H9 (cell line): ENCODE data around the gene MXI1. TPM values are rescaled to one million over a fixed set of nuclear protein-coding genes. Genes with fewer than 3 reads are reported as not detected.

Source experiments
- DNase-seq: peaks from one replicate; pipeline ENCODE4 v3.0.0-alpha.2; 2017
- H2AFZ ChIP-seq: one replicate; pipeline ENCODE4 v1.6.1; 2013; ENCODE audit warnings: mild to moderate bottlenecking, low read length, control low read depth, moderate library complexity
- H2AK5ac ChIP-seq: 2 replicates; pipeline ENCODE4 v1.6.1; 2013; ENCODE audit warnings: low read length, control low read depth, mixed read lengths; ENCODE audit not compliant: insufficient read length
- H2BK120ac ChIP-seq: one replicate; pipeline ENCODE4 v1.6.1; 2013; ENCODE audit warnings: low read depth, mild to moderate bottlenecking, low read length, control low read depth, inconsistent platforms; ENCODE audit not compliant: poor library complexity, severe bottlenecking
- H2BK12ac ChIP-seq: 2 replicates; pipeline ENCODE4 v1.6.1; 2013; ENCODE audit warnings: low read length, control low read depth, mixed read lengths, low read depth; ENCODE audit not compliant: insufficient read length
- H2BK15ac ChIP-seq: 2 replicates; pipeline ENCODE4 v1.6.1; 2013; ENCODE audit warnings: low read depth, low read length, control low read depth
- H2BK20ac ChIP-seq: one replicate; pipeline ENCODE4 v1.6.1; 2013; ENCODE audit warnings: low read depth, mild to moderate bottlenecking, low read length, control low read depth, inconsistent platforms; ENCODE audit not compliant: poor library complexity, severe bottlenecking
- H2BK5ac ChIP-seq: 2 replicates; pipeline ENCODE4 v1.6.1; 2013; ENCODE audit warnings: low read length, control low read depth, mixed read lengths; ENCODE audit not compliant: insufficient read length
- H3K14ac ChIP-seq: 2 replicates; pipeline ENCODE4 v1.6.1; 2013; ENCODE audit warnings: low read length, control low read depth; ENCODE audit not compliant: insufficient read depth
- H3K18ac ChIP-seq: 2 replicates; pipeline ENCODE4 v1.6.1; 2013; ENCODE audit warnings: low read depth, mild to moderate bottlenecking, mixed read lengths, low read length, control low read depth; ENCODE audit not compliant: insufficient read length
- H3K23ac ChIP-seq: 2 replicates; pipeline ENCODE4 v1.6.1; 2013; ENCODE audit warnings: low read length, control low read depth, mixed read lengths, low read depth; ENCODE audit not compliant: insufficient read length
- H3K23me2 ChIP-seq: 2 replicates; pipeline ENCODE4 v1.6.1; 2013; ENCODE audit warnings: low read depth, mild to moderate bottlenecking, mixed read lengths, low read length, control low read depth; ENCODE audit not compliant: insufficient read length, poor library complexity, severe bottlenecking
- H3K27ac ChIP-seq: 2 replicates; pipeline ENCODE4 v1.5.1; 2013; ENCODE audit warnings: low read length, control low read depth, mixed read lengths, low read depth; ENCODE audit not compliant: insufficient read length
- H3K27me3 ChIP-seq: 2 replicates; pipeline ENCODE4 v1.6.1; 2013; ENCODE audit warnings: low read length, control low read depth, inconsistent platforms; ENCODE audit not compliant: insufficient read depth
- H3K4ac ChIP-seq: 2 replicates; pipeline ENCODE4 v1.6.1; 2013; ENCODE audit warnings: low read depth, mild to moderate bottlenecking, control low read depth, inconsistent platforms, low read length, moderate library complexity
- H3K4me1 ChIP-seq: 2 replicates; pipeline ENCODE4 v1.6.1; 2013; ENCODE audit warnings: low read length, control low read depth, inconsistent platforms; ENCODE audit not compliant: insufficient read depth
- H3K4me2 ChIP-seq: 2 replicates; pipeline ENCODE4 v1.6.1; 2013; ENCODE audit warnings: low read length, control low read depth, mixed read lengths; ENCODE audit not compliant: insufficient read length, insufficient read depth
- H3K56ac ChIP-seq: 2 replicates; pipeline ENCODE4 v1.6.1; 2013; ENCODE audit warnings: low read depth, mild to moderate bottlenecking, mixed read lengths, low read length, control low read depth; ENCODE audit not compliant: insufficient read length
- H3K79me1 ChIP-seq: 2 replicates; pipeline ENCODE4 v1.6.1; 2013; ENCODE audit warnings: low read depth, mild to moderate bottlenecking, moderate library complexity, low read length, control low read depth, inconsistent platforms; ENCODE audit not compliant: insufficient read depth, poor library complexity, severe bottlenecking
- H3K79me2 ChIP-seq: 2 replicates; pipeline ENCODE4 v1.6.1; 2013; ENCODE audit warnings: low read length, control low read depth, inconsistent platforms; ENCODE audit not compliant: insufficient read depth
- H3K9ac ChIP-seq: 2 replicates; pipeline ENCODE4 v1.6.1; 2013; ENCODE audit warnings: low read length, control low read depth, mixed read lengths; ENCODE audit not compliant: insufficient read length; ENCODE audit errors: extremely low read depth
- H3K9me3 ChIP-seq: one replicate; pipeline ENCODE4 v1.6.1; 2013; ENCODE audit warnings: low read depth, low read length, inconsistent platforms; ENCODE audit not compliant: control insufficient read depth
- H3T11ph ChIP-seq: one replicate; pipeline ENCODE4 v1.6.1; 2013; ENCODE audit warnings: mild to moderate bottlenecking, low read length, control low read depth, inconsistent platforms
- H4K20me1 ChIP-seq: one replicate; pipeline ENCODE4 v1.6.1; 2013; ENCODE audit not compliant: control insufficient read depth, insufficient read length, insufficient read depth
- H4K5ac ChIP-seq: 2 replicates; pipeline ENCODE4 v1.6.1; 2013; ENCODE audit warnings: low read depth, mild to moderate bottlenecking, mixed read lengths, low read length, control low read depth; ENCODE audit not compliant: insufficient read length
- H4K8ac ChIP-seq: replicated peaks from 2 replicates; pipeline ENCODE4 v1.6.1; 2013; ENCODE audit warnings: low read length, control low read depth, mixed read lengths, low read depth; ENCODE audit not compliant: insufficient read length
- H4K91ac ChIP-seq: 2 replicates; pipeline ENCODE4 v1.6.1; 2013; ENCODE audit warnings: low read depth, mild to moderate bottlenecking, moderate library complexity, mixed read lengths, low read length, control low read depth; ENCODE audit not compliant: insufficient read length
- H3K27ac Mint-ChIP-seq, 3 experiments: 2 replicates in 2 of 3; 3 replicates in 1 of 3; pipeline ENCODE4 v1.8.0; 2020 to 2021; ENCODE audit warnings: mixed read lengths in 3 of 3, mild to moderate bottlenecking in 1 of 3, moderate library complexity in 1 of 3
- H3K27me3 Mint-ChIP-seq: 2 replicates; pipeline ENCODE4 v1.8.0; 2021; ENCODE audit warnings: low read depth, mild to moderate bottlenecking, moderate library complexity, mixed read lengths
- H3K36me3 Mint-ChIP-seq, 3 experiments: 2 replicates in 2 of 3; 3 replicates in 1 of 3; pipeline ENCODE4 v1.8.0; 2020 to 2021; ENCODE audit warnings: low read depth in 3 of 3, mixed read lengths in 3 of 3; ENCODE audit not compliant: insufficient read depth in 1 of 3
- H3K4me1 Mint-ChIP-seq, 2 experiments: 2 replicates each; pipeline ENCODE4 v1.8.0; 2020; ENCODE audit warnings: mixed read lengths in 2 of 2
- H3K4me3 Mint-ChIP-seq, 2 experiments: 2 replicates in 1 of 2; 3 replicates in 1 of 2; pipeline ENCODE4 v1.8.0; 2020 to 2021; ENCODE audit warnings: mild to moderate bottlenecking in 2 of 2, mixed read lengths in 2 of 2, moderate library complexity in 1 of 2
- H3K9me3 Mint-ChIP-seq, 2 experiments: 2 replicates in 1 of 2; 3 replicates in 1 of 2; pipeline ENCODE4 v1.8.0; 2020; ENCODE audit warnings: mild to moderate bottlenecking in 2 of 2, mixed read lengths in 2 of 2, moderate library complexity in 1 of 2
- WGBS: extraction: QIAGEN DNeasy Blood & Tissue Kit; methylation state at CpG from one replicate; pipeline ENCODE4 v1.1.7; 2013; ENCODE audit warnings: missing lambda C conversion rate, low lambda C conversion rate, mixed read lengths; ENCODE audit not compliant: insufficient read length; ENCODE audit errors: extremely low coverage; 5-methylcytosine and 5-hydroxymethylcytosine counted together
- total RNA-seq: library from RNA; stranded (reverse); gene quantifications from 2 replicates; pipeline ENCODE4 v1.2.1, GENCODE V29; 2021
- TF ChIP-seq, protein P1 (sequence below): fragments of 200-600 bp; sonication (generic); conservative IDR thresholded peaks from 3 replicates; pipeline ENCODE4 v1.8.0; 2021; ENCODE audit warnings: antibody characterized with exemption, mild to moderate bottlenecking

MXI1 gene
- total RNA-seq, 1 experiment from 2014 or later, result 5.6 TPM

GRCh38 chr10:110300486-110300986 is 93.1 kb downstream of the MXI1 start:
- H3K4me3 Mint-ChIP-seq, result no peak overlapping the region

More at GRCh38 chr10:110300486-110300986, 93.1 kb downstream of the MXI1 start:
- H3K79me1 ChIP-seq, result peaks cover 2% of the 10 kb centered on the region
- peaks cover 10% of the 10 kb centered on the region for H3K79me2 ChIP-seq
- no peak overlapping the region for H2BK20ac ChIP-seq
- no peak overlapping the region for H3K9ac ChIP-seq
- H3K14ac ChIP-seq, result no peak overlapping the region
- Mint-ChIP-seq H3K9me3 (no peaks in the 10 kb centered on the region), H3K27me3 (no peaks in the 10 kb centered on the region), H3K36me3 (peaks cover 45 to 80% (median 80%) of the 10 kb centered on the region in 3 experiments; a peak in 6 of 7 replicates), H3K4me1 (peaks cover 7 to 22% of the 10 kb centered on the region in 2 experiments), H3K27ac (no peak overlapping the region)
- H2AFZ ChIP-seq, result no peak overlapping the region
- no peak overlapping the region for H3K23ac ChIP-seq
- no peaks in the 10 kb centered on the region for H3K23me2 ChIP-seq
- no peak for DNase-seq
- H2BK15ac ChIP-seq, result no peak overlapping the region
- H3K9me3 ChIP-seq, result no peaks in the 10 kb centered on the region
- no peak overlapping the region for H4K5ac ChIP-seq
- no peak overlapping the region for H3K4ac ChIP-seq
- TF ChIP-seq, protein P1, sequence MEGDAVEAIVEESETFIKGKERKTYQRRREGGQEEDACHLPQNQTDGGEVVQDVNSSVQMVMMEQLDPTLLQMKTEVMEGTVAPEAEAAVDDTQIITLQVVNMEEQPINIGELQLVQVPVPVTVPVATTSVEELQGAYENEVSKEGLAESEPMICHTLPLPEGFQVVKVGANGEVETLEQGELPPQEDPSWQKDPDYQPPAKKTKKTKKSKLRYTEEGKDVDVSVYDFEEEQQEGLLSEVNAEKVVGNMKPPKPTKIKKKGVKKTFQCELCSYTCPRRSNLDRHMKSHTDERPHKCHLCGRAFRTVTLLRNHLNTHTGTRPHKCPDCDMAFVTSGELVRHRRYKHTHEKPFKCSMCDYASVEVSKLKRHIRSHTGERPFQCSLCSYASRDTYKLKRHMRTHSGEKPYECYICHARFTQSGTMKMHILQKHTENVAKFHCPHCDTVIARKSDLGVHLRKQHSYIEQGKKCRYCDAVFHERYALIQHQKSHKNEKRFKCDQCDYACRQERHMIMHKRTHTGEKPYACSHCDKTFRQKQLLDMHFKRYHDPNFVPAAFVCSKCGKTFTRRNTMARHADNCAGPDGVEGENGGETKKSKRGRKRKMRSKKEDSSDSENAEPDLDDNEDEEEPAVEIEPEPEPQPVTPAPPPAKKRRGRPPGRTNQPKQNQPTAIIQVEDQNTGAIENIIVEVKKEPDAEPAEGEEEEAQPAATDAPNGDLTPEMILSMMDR, result no peak
- H2AK5ac ChIP-seq, result no peak overlapping the region
- H4K91ac ChIP-seq, result no peak overlapping the region
- H3K4me2 ChIP-seq, result no peak overlapping the region
- H3K18ac ChIP-seq, result no peak overlapping the region
- H3K4me1 ChIP-seq, result no peaks in the 10 kb centered on the region
- no peak overlapping the region for H3K56ac ChIP-seq
- no peak overlapping the region for H2BK120ac ChIP-seq
- WGBS, result no CpG with 5 or more reads among the region's 5 CpGs
- H3T11ph ChIP-seq, result no peak overlapping the region
- no peak overlapping the region for H2BK5ac ChIP-seq
- no peak overlapping the region for H2BK12ac ChIP-seq
- H3K27ac ChIP-seq, result no peak overlapping the region
- H4K8ac ChIP-seq, result no peak overlapping the region
- no peaks in the 10 kb centered on the region for H4K20me1 ChIP-seq
- no peaks in the 10 kb centered on the region for H3K27me3 ChIP-seq
